Suprapubic skin (tissue), 3 donors: ENCODE measurements around the gene TPK1.

Experiments used
- CTCF ChIP-seq, 2 donors: fragments of 200-600 bp in 1 of 2; fragments of 450-650 bp in 1 of 2; sonication (generic) in 1 of 2; IDR thresholded peaks; one replicate each; pipeline ENCODE4 v1.5.1; 2016 to 2019; ENCODE audit warnings: antibody characterized with exemption in 2 of 2, mild to moderate bottlenecking in 1 of 2, moderate library complexity in 1 of 2
- POLR2A ChIP-seq, 2 donors: fragments of 450-650 bp; IDR thresholded peaks; one replicate each; pipeline ENCODE4 v1.6.1; 2017; ENCODE audit warnings: antibody characterized with exemption in 2 of 2, mild to moderate bottlenecking in 2 of 2, moderate library complexity in 2 of 2

- TF ChIP-seq CTCF (IDR thresholded peaks at IDR 0.05) = no peak
- TF ChIP-seq POLR2A (IDR thresholded peaks at IDR 0.05) = no peak
Observed at GRCh38 chr7:144819566-144819965, 16.3 kb downstream of the TPK1 start.
